Fibroblast of skin of right biceps (primary cell): ENCODE measurements around the gene CCDC200.
"Not testable (repeated sequence)": the region's sequence is repeated elsewhere in the genome, so short reads cannot be mapped to it uniquely, and the experiment has no call there.

ENCODE experiments used
- DNase-seq: peaks from one replicate; pipeline ENCODE4 v3.0.0-alpha.2; 2013

CCDC200 gene

DNA sequence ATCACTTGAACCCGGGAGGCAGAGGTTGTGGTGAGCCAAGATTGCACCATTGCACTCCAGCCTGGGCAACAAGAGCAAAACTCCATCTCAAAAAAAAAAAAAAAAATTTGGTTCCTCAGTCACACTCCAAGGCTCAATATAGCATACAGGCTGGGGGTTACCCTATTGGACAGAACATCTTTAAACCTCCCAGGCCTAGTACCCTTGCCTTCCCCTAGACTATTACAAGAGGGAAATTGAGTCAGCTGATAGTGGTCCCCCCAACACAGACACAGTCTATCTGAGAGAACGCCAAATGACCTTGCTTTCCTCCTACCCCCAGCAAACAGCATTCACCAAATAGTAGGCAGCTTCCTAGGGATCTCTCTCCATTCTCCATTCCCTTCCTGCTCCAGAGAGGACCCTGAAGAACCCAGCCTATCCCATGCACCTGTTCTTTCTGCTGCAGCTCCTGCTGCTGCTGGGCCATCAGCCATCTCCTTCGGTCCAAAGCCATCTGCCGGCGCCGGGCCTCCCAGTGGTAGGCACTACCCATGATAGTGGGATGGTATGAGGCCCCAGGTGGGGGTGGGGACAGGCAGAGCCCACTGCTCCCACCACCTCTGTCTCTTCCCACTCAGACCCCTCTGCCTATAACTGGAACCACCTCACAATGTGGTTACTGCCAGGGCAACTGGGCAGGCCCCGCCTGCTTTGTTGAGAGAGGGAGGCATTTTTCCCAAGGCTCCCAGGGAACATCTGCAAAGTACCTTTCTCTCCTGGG, at the start of gene CCDC200:
Gene CCDC200, minus strand, starts transcription at position 604 of the 763 bp plus-strand sequence. Its CDS starts 69 bp downstream, at position 535.
- not testable (repeated sequence) for DNase-seq

DNA sequence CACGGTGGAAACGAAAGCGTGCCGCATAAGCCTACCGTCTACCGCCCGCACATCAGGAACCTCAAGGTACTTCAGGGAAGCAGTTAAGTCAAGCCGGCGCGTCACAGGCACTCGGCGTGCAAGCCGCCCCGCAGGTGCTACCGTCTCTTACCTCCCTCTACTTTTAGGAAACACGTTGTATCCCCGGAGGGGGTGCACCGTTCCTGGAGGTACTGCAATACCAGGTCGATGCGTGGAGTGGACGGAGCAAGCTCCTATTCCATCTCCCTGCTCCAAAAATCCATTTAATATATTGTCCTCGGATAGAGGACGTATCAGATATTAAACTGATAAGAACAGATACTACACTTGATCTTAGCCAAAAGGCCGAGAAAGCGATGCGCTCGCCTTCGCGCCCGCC, 44.5 kb upstream of the CCDC200 start:
- DNase-seq = not testable (repeated sequence)

DNA sequence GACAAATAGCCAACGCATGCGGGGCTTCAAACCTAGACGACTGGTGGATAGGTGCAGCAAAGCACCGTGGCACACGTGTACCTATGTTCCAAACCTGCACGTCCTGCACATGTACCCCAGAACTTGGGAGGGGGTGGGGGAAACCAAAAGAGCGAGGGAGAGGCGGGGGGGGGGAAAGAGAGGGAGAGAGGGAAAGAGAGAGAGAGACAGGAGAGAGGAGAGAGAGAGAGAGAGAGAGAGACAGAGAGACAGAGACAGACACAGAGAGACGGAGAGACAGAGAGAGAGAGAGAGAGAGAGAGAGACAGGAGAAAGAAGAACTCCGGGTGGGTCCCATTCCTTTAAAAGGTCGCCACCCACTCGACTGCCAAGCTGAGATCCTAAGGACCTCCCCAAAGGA, 44.1 kb upstream of the CCDC200 start:
- DNase-seq = not testable (repeated sequence)

DNA sequence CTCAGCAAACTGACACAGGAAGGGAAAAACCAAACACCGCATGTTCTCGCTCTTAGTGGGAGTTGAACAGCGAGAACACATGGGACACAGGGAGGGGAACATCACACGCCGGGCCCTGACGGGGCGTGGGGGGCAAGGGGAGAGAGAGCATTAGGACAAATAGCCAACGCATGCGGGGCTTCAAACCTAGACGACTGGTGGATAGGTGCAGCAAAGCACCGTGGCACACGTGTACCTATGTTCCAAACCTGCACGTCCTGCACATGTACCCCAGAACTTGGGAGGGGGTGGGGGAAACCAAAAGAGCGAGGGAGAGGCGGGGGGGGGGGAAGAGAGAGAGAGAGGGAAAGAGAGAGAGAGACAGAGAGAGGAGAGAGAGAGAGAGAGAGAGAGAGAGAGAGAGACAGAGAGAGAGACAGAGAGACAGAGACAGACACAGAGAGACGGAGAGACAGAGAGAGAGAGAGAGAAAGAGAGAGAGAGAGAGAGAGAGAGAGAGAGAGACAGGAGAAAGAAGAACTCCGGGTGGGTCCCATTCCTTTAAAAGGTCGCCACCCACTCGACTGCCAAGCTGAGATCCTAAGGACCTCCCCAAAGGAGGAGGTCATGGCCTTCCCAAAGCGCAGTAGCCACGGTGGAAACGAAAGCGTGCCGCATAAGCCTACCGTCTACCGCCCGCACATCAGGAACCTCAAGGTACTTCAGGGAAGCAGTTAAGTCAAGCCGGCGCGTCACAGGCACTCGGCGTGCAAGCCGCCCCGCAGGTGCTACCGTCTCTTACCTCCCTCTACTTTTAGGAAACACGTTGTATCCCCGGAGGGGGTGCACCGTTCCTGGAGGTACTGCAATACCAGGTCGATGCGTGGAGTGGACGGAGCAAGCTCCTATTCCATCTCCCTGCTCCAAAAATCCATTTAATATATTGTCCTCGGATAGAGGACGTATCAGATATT, 42.4 kb upstream of the CCDC200 start:
- not testable (repeated sequence) for DNase-seq

DNA sequence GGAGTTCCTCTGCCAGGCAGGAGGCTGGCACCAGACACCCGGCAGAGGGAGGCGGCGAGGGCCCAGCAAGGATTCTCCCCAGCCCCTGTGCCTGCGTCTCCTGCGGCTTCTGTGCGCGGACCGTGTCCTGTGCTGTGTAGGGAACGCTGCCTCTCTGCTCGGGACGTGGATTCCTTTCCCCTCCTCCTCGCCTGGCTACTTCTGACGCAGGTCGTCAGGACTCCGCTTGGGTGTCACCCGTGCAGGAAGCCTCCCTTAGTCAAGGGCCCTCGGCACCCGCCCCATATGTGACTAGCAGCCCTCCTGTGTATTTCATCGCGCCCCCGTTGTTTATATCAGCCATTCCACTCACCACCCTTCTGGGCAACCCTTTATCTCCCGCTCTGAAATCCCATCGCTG, 18.0 kb upstream of the CCDC200 start:
- DNase-seq = not testable (repeated sequence)

DNA sequence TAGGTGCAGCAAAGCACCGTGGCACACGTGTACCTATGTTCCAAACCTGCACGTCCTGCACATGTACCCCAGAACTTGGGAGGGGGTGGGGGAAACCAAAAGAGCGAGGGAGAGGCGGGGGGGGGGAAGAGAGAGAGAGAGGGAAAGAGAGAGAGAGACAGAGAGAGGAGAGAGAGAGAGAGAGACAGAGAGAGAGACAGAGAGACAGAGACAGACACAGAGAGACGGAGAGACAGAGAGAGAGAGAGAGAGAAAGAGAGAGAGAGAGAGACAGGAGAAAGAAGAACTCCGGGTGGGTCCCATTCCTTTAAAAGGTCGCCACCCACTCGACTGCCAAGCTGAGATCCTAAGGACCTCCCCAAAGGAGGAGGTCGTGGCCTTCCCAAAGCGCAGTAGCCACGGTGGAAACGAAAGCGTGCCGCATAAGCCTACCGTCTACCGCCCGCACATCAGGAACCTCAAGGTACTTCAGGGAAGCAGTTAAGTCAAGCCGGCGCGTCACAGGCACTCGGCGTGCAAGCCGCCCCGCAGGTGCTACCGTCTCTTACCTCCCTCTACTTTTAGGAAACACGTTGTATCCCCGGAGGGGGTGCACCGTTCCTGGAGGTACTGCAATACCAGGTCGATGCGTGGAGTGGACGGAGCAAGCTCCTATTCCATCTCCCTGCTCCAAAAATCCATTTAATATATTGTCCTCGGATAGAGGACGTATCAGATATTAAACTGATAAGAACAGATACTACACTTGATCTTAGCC, 12.4 kb upstream of the CCDC200 start:
- not testable (repeated sequence) for DNase-seq

DNA sequence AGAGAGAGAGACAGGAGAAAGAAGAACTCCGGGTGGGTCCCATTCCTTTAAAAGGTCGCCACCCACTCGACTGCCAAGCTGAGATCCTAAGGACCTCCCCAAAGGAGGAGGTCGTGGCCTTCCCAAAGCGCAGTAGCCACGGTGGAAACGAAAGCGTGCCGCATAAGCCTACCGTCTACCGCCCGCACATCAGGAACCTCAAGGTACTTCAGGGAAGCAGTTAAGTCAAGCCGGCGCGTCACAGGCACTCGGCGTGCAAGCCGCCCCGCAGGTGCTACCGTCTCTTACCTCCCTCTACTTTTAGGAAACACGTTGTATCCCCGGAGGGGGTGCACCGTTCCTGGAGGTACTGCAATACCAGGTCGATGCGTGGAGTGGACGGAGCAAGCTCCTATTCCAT, 11.2 kb upstream of the CCDC200 start:
- not testable (repeated sequence) for DNase-seq

DNA sequence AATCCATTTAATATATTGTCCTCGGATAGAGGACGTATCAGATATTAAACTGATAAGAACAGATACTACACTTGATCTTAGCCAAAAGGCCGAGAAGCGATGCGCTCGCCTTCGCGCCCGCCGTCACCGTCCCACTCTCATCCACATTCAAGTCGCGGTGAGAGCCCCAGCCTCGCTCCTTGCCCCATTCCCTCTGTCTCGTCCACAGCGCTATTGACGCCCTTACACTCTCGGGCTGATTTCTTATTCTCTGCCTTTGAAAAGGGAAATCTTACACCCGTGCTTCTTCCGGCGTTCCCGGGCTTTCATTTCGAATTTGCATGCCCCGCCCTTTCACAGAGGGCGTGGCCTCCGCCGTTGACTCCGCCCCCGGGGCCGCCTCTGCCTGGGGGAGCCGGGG, 5.5 kb upstream of the CCDC200 start, which contains the start of gene RNU2-1:
Gene RNU2-1, minus strand, starts transcription at position 101 of the 400 bp plus-strand sequence.
- not testable (repeated sequence) for DNase-seq

DNA sequence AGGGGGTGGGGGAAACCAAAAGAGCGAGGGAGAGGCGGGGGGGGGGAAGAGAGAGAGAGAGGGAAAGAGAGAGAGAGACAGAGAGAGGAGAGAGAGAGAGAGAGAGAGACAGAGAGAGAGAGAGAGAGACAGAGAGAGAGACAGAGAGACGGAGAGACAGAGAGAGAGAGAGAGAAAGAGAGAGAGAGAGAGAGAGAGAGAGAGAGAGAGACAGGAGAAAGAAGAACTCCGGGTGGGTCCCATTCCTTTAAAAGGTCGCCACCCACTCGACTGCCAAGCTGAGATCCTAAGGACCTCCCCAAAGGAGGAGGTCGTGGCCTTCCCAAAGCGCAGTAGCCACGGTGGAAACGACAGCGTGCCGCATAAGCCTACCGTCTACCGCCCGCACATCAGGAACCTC, 4.8 kb upstream of the CCDC200 start:
- DNase-seq = not testable (repeated sequence)

DNA sequence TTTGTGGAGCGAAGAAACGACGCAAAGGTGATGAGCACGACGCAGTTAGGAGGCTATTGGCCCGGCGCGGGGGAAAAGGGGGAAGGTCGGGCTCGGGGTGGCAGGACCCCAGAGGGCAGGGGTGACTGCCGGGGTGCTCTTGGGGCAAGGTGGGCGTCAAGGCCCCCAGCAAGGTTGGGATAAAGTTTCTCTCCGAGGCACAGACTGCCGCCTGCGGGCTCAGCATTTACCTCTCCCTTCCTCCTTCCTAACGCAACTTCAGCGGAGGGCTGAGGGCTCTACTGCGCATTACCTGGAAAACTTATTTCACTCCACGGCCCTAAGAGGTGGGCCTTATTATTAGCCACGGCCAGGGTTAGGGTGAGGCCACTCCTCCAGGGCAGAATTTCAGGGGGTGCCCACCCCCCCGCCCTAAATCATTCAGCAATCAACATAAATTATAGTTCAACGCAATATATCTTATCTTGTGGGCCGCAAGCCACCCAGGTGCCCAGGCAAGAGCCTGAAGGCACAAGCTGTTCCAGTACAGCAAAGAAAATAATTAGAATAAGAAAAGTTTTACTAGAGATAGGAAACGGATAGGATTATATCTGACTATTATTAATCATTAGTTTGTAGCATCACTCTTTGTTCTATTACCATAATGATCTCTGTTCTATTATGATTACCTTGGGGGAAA, 3.7 kb upstream of the CCDC200 start:
- DNase-seq = not testable (repeated sequence)

DNA sequence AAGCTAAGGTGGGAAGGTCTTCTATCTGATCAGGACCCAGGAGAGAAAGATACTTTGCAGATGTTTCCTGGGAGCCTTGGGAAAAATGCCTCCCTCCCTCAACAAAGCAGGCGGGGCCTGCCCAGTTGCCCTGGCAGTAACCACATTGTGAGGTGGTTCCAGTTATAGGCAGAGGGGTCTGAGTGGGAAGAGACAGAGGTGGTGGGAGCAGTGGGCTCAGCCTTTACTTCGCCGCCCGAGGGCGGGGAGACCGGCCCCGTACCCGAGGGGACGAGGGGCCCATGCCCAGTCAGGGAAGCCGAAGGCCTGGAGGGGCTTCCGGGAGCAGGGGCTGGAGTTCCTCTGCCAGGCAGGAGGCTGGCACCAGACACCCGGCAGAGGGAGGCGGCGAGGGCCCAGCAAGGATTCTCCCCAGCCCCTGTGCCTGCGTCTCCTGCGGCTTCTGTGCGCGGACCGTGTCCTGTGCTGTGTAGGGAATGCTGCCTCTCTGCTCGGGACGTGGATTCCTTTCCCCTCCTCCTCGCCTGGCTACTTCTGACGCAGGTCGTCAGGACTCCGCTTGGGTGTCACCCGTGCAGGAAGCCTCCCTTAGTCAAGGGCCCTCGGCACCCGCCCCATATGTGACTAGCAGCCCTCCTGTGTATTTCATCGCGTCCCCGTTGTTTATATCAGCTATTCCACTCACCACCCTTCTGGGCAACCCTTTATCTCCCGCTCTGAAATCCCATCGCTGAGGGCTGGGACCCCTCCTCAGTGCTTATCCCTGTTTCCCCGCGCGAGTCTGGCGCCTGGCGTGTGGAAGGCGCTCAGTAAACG, 3.0 kb upstream of the CCDC200 start:
- DNase-seq = not testable (repeated sequence)

DNA sequence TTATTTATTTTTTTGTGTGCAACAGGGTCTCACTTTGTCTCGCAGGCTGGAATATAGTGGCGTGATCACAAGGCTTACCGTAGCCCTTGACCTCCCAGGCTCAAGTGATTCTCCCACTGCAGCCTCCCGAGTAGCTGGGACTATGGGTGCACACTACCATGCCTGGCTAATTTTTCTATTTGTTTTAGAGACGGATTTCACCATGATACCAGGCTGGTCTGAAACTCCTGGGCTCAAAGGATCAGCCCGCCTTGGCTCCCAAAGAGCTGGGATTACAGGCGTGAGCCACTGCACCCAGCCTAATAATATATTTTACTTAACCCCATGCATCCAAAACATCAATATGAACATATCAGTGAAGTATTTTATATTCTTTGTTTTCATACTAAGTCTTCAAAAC, 2.0 kb downstream of the CCDC200 start:
- no peak for DNase-seq

DNA sequence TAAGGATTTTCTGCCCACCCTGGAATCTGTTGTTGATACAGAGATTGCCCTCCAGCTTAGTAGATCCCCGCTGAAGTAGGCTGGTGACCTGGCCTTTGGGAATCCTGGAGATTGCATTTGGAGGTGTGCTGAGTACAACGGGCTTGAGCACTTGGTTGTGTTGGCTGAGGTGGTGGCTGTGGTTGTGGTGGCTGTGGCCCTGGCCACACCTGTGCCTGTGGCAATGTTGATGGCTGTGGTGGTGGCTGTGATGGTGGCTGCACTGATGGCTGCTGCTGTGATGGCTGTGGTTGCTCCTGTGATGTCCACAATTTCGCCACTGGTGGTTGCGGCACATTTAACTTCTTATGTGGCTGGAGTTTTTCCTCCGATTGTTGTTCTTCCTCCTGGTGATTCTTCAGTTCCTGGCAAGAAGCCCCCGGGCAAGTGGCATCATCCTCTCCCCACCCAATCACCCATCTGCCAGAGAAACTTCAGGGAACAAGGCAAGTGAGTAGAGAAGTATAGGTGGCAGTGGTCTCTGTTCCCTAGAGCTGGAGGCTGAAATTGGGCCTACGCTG, 4.2 kb downstream of the CCDC200 start:
- no peak for DNase-seq

DNA sequence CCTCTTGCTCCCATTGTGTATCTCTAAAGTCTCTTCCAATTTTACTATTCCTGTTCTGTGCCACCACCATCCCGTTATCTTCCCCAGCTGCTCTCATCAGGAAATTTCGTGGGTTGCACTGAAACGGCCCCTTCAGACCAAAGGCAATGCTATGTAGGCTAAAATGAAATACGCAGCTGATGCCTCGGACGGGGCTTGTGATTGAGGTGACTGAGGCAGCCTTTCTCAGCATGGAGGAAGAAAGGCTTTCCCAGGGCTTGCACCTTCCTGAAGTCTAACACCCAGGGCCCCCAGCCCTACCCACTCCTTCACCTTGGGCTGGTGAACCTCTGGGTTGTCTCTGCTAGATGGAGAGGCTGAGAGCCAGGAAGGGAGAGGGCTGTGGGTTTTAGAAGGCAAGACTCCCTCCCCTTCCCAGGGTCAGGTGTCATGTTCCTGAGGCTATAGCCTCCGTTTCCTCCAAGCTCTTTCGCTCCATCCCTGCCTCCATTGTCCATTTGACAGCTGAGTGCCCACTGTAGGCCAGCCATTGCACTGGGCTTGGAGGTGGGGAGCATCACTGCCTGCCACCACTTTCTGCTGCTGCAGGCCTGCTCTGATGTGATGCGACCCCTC, 7.8 kb downstream of the CCDC200 start:
- DNase-seq = no peak

DNA sequence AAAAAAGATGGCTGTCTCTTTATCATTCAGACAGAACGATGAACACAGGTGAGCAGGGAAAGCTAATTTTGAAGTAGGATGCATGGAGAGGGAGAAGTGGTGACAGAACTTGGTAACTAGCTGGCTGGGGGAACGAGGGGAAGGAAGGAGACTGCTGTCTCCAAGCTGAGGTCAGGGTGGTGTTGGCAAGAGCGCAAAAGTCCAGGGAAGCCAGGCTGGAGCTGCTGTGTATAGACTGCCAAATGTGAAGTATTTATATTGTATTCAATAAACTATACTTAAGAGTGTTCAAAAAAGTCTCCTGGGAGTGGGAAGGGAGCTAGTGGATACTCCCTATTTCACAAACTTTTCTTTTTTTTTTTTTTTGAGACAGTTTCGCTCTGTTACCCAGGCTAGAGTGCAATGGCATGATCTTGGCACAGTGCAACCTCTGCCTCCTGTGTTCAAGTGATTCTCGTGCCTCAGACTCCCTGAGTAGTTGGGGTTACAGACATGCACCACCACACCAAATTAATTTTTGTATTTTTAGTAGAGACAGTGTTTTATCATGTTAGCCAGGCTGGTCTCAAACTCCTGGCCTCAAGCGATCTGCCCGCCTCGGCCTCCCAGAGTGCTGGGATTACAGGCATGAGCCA, 8.6 kb downstream of the CCDC200 start:
- DNase-seq = no peak

DNA sequence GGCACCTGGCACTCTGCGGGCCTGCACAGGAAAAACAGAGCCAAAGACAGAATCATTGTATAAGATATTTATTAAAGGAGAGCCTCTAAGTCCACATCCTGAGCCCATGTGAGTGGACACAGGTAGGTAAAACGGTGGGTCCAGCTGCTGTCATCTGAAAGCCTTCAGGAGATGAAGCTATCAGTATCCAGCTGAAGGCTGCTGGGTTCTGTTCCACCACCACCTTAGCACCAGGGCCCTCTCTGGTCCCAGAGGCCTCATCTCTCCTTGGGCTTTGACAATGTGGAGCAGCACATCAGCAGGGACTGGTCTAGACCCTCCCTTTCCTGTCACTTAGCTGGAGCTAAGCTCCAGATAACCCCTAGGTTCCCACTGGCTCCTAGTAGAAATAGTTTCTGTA, 9.4 kb downstream of the CCDC200 start:
- DNase-seq = no peak

DNA sequence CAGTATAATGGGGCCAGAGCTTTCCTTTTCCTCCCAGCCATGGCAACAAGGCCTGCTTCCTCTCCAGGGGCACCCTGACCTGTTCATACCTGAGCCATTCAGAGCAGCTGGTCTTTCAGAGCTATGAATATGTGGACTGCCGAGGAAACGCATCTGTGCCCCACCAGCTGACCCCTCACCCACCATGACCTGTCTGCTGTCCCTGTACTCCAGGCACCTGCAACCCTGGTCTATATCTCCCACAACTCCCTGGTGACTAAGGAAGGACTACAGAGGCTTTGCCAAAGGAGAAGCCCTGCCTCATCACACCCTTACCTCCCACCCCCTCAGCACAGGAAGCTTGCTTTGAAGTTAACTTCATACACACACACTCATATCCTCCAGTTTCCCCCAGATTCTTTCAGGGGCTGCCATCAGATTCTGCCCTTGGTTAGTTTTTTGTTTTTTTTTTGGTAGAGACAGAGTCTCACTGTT, 10.8 kb downstream of the CCDC200 start:
- DNase-seq = no peak

DNA sequence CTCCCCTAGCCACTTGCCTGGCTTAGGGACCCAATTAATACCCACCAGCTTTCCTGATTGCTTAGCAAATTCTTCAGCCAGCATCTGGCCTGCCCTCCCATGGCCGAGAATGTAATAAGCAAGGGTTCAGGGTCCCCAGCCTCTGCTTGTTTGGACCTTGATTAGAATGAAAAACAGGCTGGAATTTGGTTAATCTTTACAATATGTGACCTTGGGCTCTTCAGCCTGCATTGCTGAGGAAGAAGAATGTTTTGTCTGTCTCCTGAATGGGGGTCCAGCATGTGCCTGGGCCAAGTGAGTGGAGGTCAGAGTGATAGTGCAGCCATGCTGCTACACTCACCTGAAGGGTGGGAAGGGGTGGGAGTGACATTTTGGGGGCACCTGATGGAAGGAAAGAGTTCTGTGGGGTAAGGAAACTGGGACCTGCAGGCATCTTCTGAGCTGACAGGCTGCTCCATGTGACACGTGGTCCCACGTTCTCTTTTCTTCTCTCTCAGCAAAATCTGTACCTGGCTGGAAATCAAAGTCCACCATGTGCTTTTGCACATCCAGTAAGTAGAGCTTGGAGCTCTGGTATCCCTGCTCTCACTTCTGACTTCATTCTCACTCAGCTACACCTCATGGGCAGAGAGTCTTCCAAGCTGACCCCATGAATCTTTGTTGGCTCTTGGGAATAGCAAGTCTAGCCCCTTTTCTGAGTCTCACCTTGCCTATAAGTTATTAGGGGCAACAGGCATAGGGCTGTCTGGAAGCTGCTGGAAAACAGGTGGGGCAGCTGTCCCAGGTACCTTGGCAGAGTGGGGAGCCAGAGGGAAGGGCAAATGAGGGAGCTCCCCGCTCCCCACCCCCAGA, 11.4 kb downstream of the CCDC200 start:
- DNase-seq = no peak

DNA sequence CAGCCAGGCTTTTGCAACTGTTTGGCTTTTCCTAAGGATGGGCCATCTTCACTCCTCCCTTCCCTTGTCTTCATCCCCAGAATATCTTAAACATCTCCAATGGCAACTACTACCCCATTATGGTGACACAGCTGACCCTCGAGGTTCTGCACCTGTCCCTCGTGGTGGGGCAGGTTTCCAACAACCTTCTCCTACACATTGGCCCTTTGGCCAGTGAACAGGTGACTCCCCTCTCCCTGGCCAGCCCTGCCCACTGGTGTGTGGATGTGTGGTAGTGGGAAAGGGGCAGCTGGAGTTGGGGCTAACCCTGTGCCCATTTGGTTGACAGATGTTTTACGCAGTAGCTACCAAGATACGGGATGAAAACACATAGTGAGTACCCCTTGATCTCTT, 12.1 kb downstream of the CCDC200 start:
- DNase-seq = no peak
